GM19328 (cell line): ENCODE measurements around the gene GNA15.

Experiments
- ATAC-seq: cut with Tn5 transposase; IDR thresholded peaks from one replicate; pipeline ENCODE4 v1.9.1; 2021; ENCODE audit warnings: mild to moderate bottlenecking, moderate library complexity; ENCODE audit not compliant: unreplicated experiment

Gene GNA15

DNA sequence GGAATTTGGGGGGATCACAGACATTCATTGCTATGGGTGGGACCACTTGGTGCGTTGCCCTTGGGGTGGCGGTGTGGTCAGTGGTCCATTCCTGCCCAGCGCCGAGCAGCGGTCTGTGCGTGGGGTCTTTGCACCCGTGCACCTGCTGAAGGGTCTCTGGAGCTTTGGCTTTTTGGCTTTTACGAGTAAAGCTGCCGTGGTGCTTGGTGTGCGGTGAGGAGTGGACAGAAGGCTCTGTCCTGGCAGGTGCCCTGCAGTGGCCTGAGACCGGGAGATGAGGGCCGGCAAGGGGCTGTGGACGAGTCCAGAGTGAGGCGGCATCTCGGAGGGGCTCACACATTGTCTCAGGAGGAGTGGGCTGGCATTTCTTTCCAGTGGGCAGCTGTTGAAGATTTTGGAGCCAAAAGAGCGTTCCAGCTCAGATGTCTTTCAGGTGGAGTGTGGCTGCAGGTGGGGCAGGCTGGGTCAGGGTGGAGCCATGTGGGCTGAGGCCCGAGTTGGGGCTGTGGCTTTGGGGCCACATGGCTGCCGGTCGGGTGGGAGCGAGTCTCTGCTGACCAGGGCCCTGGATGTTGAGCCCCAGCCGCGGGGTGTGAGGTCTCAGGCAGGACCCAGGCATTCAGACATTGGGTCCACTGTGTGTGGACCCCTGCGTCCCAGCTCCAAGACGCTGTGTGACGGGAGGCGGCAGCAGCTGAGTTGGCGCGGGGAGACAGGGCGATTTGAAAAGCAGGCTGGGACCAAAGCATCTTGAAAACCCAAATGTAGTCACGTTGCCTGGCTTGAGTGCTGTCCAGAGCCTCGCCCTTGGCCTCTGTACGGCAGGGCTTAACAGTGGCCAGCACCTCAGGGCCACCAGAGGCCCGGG lies 30.0 kb upstream of the GNA15 start:
- no peak for ATAC-seq

DNA sequence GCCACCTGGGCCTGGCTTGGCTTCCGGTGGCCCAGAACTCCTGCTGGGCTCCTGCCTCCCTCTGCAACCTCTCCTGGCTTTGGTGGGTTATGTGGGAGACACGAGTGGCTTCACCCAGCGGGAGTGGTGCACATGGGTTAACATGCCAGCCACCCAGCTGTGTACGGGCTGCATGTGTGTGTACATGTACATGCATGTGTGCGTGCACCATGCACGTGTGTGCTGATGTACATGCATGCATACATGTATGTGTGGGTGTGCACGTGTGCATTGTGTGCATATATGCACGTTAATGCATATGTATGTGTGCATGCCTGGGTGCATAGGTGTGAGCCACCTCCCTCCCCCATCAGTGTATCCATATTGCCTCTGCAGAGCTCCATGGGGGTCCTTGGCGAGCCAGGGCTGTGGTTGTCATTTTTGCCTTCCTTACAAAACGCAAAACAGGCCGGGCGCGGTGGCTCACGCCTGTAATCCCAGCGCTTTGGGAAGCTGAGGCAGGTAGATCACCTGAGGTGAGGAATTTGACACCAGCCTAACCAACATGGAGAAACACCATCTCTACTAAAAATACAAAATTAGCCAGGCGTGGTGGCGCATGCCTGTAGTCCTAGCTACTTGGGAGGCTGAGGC lies 29.2 kb upstream of the GNA15 start:
- no peak for ATAC-seq

DNA sequence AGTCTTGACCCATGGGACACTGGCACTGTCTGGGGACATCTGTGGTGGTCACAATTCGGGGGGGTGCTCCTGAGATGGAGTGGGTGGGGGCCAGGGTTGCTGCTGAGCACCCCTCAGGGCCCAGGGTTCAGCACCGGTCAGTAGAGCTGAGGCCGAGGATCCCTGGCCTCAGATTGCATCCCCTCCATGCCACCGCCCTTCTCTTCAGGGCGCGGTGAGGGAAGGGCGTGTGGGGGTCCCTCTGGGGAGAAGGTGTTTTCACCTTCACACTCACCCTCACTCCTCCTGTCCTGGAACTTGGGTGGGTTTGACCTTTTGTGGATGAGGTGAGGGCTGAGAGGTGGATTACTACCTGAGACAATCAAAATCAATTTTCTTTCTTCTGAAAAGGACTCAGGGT lies 28.2 kb upstream of the GNA15 start:
- ATAC-seq = no peak

DNA sequence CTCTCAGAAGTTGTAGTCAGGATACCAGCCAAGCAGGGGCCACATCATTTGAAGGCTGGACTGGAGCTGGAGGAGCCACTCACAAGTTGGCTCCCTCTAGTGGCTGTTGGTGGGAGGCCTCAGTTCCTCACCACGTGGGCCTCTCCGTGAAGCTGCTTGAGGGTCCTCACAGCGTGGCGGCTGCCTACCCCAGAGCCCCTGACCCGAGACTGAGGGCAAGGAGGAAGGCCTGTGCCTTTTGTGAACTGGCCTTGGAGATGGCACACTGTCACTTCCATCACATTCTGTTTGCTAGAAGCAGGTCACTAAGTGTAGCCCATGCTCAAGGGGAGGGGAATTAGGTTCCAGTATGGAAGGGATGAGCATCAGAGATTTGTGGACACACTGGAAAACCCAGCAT lies 27.1 kb upstream of the GNA15 start:
- no peak for ATAC-seq

DNA sequence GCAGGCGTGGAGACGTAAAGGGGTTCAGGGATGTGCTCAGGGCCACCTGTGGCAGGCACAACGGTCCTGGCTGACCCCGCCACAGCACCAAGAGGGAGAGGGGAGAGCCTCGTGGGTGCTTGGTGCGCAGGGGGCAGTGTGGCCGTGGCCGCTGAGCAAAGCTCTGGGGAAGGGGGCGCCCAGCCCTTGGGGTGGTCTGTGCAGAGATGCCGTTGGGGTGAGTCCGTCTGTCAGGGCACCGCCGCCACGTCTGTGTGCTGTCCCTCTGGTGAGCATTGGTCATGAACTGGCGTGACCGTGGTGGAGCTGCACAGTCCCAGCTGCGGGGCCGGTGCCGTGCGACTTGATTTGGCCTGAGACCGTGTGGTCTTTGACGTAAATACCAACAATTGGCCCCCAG lies 26.3 kb upstream of the GNA15 start:
- no peak for ATAC-seq

DNA sequence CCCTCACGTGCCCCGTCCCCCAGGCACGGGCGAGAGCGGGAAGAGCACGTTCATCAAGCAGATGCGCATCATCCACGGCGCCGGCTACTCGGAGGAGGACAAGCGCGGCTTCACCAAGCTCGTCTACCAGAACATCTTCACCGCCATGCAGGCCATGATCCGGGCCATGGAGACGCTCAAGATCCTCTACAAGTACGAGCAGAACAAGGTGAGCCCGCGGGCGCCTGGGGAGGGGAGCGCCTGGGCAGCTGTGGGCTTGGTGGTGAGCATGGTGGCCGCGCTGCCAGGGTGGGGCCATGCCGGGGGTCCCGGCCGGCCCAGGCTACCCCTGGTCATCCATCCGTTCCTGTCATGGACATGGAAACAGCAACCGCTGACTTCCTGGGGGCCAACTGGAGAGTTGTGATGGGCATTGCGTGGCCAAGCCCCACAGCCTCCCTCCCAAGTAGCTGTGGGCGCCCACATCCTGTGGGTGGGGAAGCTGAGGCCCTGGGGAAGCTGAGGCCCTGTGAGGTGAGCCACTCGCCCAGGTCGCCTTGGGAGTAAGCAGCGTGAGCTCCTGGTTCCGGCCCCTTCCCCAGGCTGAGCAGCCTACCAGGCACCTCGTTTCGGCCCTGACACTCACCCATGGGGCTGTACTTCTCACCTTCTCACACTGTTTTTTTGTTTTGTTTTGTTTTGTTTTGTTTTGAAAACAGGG lies 25.6 kb upstream of the GNA15 start:
- no peak for ATAC-seq

DNA sequence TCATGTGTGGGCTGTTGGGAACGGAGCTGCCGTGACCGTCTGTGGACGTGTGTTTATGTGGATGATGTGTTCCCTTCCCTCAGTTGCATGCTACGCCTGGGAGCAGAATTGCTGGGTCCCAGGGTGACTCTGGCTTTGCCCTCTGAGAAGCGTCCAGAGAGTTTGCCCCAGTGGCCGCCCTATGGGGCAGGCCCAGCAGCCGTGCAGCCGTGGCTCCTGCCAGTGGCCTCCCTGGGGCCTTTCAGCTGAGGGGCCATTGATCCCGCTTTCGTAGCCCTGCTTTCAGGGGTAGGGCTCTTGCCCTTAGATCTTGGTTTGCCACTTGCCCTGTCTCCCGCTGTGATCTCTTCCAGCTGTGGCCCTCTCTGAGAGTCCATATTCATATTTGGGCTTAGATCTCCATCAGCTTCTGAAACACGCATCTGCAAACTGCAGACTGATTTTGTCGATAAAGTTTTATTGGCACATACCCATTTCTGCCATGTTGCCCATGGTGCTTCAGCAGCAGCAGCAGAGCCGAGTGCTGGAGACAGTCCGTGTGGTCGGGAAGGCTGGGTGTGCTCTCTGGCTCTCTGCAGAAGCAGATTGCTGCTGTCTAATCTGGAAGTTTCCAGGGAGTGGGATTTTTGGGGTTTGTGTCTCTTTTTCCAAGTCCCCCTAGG lies 24.1 kb upstream of the GNA15 start:
- ATAC-seq = no peak

DNA sequence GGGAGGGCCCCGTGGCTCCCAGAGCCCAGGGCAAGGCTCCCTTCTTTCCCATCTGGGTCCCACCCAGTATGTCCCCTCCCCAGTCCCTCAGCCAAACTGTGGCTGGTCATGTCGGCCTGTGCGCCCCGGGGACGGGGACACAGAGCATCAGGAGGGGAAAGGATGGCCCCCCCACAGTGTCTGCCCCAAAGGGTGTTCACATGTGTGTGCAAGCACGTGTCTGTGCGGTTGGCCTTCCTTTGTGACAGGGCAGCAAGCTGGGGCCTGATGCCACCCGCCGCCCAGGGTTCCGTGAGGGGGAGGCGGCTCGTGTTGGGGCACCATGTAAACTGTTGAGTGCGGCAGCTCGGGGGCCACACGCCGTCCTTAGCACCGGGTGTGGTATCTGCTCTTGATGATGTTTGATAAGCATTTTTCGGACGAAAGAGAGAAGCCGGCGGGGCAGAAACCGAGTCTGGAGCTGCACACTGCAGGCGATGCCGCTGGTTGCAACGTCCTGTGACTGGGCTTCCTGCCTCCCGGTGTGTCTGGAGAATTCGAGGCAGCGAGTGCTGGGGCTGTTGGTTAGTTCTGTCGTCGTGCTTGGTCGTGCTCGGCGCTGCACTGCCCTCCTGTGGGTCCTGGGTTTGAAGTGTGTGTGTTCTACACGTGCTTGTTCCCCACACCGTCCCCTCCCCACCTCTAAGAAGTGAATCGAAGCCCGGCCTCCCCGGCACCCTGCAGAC lies 23.3 kb upstream of the GNA15 start:
- ATAC-seq = no peak

DNA sequence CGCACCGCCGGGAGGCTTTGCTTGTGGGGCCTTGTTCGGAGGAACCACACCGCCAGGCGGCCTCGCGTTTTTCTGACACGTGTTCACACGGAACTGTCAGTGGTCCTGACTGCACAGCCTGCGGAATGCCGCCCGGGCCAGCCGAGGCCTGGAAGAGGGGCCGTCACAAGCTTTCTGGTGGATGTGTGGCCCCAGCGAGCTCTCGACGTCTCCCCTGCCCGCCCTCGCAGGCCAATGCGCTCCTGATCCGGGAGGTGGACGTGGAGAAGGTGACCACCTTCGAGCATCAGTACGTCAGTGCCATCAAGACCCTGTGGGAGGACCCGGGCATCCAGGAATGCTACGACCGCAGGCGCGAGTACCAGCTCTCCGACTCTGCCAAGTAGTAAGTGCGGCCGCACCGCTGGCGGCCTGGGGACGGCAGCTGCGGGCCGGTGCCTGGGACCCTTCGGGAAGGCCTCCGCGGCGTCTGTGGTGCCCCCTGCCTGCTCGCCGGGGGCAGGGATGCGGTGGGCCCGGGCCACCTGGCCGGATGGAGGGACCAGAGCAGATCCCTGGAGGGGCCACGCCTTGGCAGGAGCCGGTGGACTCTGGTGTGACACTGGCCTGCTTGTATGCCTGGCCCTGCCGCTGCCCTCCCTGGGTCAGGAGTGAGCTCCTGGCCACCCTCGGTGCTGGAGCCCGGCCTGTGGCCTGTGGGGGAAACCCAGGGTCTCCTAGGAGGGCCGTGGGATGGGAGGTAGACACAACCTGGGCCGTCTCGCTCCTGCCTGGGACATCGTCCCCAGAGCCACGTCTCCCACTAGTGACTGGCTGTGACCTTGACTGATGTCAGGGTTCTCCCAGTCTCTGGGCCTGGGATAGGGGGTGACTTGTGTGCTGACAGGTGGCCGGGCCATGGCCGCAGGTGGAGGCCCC lies 22.5 kb upstream of the GNA15 start:
- ATAC-seq = no peak

DNA sequence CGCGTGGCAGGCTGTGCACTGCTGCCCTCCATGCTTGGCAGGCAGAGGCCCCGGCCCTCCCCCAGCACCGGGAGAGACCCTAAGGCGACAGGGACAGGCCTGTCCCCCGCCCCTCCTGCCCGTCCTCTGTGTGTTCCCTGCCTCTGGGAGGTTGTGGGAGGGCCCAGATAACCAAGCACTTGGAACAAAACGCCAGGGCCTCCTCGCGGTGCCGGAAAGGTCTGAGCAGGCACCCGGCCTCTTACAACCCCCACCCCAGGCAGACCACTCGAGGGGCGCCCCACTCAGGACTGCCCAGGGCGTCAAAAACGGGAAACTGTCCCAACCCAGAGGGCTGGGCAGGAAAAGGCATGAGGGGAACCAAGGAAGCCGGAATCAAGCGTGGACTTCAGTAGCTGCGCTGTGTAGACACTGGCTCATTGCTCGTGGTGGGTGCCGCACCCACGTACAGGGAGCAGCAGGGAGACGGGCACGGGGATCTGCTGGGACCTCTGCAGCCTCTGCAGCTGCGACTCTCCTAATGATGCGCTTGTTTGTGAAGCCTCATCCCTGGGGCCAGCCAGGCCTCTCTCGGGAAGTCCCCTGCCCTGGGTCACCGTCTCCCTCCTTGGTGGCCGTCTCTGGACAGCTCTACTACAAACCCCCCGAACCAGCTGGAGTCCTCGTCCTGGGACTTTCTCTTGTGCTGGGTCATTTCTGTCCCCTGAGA lies 21.7 kb upstream of the GNA15 start:
- ATAC-seq = no peak

DNA sequence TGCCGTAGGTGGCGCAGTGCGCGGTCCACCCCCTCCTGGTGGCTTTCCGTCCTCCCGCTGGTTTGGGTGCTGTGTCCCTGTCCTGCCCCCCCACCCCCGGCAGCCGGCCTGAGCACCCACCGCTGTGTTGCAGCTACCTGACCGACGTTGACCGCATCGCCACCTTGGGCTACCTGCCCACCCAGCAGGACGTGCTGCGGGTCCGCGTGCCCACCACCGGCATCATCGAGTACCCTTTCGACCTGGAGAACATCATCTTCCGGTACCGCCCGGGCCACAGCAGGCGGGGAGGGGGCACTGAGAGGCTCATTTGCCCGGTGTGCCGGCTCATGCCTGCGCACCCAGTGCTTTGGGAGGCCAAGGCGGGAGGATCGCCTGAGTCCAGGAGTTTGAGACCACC lies 21.0 kb upstream of the GNA15 start:
- no peak for ATAC-seq

DNA sequence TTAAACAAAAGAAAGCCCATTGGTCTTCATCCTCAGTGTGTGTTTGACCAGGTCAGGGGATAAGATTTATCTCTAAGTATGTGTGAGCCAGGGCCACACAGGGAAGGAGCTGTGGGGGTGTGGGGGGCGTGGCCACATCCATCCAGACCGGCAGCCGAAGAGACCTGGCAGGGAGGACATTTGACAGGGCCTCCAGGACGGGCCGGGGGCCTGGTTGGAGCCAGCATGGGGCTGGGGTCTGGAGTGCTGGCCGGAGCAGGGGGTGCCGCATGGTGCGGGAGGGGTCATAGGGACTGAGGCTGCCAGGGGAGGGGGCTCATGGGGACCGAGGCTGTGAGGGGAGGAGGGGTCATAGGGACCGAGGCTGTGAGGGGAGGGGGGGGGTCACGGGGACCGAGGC lies 20.4 kb upstream of the GNA15 start:
- no peak for ATAC-seq

DNA sequence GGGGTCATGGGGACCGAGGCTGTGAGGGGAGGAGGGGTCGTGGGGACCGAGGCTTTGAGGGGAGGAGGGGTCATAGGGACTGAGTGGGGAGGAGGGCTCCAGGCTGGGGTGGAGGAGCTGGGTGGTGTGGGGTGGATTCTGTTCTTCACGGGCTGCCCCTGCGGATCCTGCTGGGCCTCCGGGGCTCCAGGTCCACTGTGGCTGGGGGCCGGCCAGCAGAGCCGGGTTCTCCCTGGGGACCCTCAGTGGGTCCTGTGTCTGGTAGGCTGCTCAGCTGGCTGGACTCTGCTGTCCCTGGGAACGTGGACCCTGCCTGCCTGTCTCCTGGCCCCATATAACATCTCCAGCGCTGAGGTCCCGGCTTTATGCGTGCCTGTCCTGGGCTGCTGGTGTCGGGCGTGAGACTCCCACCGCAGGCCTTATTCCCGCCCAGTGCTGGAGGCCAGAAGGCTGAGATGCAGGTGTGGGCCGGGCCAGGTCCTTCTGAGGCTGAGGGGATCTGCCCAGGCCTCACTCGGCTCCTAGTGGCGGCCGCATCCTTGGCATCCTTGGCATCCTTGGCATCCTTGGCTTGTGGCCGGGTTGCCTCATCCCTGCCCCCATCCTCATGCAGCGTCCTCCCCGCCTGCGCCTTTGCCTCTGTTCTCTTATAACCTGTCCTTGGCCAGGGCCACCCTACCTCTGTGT lies 19.8 kb upstream of the GNA15 start:
- ATAC-seq = no peak

DNA sequence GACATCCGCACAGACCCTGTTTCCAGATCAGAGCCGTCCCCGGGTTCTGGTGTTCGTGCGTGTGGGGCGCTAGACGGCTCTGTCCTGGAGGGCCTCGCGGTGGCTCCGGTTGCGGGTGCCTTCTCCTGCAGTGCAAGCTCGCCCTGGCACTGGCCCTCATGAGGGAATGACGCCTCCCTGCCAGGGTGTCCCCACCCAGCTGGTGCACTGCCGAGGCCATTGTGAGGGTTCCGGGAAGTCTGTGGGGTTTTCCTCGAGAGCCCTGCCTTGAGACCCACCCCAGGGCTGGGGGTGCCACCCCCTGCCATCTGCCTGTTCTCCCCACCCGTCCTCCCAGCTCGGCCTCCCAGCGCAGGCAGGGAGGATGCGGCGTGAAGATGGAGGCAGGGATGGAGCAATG lies 19.2 kb upstream of the GNA15 start:
- ATAC-seq = no peak

DNA sequence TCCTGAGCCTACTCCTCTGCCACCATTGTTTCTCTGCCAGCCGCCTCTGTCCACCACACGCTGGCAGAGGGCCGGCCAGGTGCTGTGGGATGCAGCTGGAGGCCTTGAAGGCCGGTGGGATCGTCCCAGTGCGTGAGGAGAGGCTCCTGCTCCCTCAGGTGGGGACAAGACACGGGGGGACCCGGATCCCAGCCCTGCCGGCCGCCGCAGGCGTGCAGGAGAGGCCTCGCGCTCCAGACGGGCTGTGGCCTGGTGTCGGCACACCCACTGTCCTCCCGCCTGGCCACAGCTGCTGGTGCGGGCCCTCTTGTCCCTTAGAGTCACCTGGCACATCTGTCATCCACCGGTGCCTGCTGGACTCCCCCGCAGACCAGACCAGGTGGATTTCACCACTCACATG lies 18.1 kb upstream of the GNA15 start:
- no peak for ATAC-seq

DNA sequence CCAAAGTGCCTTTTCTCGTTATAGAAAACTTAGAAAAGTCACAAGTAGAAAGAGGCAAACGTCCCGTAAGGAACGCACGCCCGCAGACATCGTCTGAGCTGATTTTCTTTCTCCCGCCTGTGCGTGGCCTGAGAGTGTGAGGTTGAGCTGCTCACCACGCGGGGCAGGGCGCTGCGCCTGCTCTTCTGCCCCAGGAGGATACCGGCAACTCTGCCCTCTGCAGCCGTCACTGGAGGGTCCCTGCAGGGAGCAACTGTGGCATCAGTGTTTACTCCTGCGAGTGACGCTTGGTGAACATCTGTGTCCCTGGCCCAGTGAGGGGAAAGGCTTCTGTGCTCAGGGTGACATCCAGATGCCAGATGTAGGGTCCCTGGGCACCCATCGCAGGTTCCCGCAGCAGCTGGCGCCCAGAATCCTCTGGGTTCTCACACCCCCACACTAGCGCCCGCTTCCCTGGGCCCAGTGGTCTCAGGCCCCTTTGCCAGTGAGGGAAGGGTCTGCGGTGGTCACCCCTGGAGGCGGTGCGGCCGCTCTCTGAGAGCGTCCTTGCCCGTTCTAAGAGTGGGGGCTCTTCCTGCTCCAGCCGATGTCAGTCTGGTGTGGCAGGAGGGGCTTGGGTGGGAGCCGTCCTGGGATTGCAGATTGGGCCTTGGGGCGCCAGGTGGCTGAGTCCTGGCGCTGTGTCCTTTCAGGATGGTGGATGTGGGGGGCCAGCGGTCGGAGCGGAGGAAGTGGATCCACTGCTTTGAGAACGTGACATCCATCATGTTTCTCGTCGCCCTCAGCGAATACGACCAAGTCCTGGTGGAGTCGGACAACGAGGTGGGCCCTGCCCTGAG lies 17.4 kb upstream of the GNA15 start:
- ATAC-seq = no peak

DNA sequence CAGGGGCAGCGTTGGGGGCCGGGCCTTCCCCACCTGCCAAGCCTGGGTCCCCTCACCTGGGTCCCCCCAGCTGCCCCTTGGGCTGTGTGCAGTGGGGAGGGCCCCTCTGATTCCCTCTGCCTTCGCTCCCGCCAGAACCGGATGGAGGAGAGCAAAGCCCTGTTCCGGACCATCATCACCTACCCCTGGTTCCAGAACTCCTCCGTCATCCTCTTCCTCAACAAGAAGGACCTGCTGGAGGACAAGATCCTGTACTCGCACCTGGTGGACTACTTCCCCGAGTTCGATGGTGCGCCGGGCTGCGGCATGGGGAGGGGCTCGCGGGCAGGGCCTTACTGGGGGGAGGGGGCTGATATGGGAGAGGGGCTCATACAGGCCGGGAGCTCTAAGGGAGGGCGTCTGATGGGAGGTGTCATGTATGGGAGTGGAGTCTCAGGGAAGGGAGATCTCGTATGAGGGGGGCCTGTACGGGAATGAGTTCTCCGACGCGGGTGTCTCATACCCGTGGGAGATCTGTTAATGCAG lies 16.7 kb upstream of the GNA15 start:
- no peak for ATAC-seq
